HFF-Myc (cell line): ENCODE results near the gene COA8.

Source experiments
- DNase-seq: peaks from one replicate; pipeline ENCODE4 v3.0.0-alpha.2; 2011; ENCODE audit warnings: low read depth; ENCODE audit errors: extremely low read depth
- H3K4me3 ChIP-seq: replicated peaks from 2 replicates; pipeline ENCODE4 v1.5.1; 2011; ENCODE audit warnings: low read depth, mild to moderate bottlenecking, control low read depth, low read length
- TF ChIP-seq, protein P1 (sequence below): IDR thresholded peaks from 2 replicates; pipeline ENCODE4 v1.5.1; 2012; ENCODE audit warnings: mild to moderate bottlenecking, low read depth, low read length, control low read depth; ENCODE audit errors: missing control alignments

COA8 gene

DNA sequence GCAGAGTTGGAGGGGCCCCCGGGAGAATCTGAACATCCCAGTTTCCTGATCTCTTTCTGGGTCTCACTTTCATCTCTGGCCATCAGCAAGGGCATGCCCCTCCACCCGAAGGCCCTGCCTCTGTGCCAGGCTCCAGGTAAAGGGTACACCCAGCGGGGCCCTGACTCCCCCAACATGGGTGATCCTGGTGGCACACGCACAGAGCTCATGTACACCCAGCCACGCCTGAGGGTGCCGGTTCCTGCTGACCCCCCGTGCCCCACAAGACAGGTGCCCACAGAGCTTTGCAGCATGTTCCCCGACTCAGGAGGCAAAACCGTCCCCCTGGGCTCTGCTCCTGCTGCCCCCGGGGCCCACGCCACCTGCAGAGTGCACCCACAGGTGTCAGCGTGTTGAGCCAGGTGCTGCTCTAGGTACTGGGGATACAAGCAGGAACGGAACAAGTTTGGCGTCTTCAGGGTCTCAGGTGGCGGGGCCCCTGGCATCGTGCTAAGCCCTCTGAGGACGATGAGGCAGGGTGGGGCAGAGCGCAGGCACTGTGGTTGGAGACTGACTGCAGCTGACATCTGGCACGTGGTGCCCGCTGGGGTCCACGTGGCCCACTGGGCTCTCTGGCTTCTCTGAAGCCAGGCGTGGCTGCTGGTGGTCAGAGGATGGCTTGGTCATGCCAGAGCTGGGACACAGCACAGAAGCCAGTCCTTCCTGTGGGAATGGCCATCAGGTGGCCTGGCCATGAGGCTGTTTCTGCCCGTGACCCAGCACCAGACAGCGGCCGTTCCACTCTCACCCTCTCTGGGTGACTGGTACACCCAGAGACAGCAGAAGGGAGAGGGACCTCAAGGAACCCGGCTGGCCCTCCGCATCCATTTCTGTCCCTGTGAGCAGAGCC lies 14.1 kb upstream of the COA8 start:
- H3K4me3 ChIP-seq: no peak overlapping the region
- DNase-seq: no peak
- TF ChIP-seq, protein P1, sequence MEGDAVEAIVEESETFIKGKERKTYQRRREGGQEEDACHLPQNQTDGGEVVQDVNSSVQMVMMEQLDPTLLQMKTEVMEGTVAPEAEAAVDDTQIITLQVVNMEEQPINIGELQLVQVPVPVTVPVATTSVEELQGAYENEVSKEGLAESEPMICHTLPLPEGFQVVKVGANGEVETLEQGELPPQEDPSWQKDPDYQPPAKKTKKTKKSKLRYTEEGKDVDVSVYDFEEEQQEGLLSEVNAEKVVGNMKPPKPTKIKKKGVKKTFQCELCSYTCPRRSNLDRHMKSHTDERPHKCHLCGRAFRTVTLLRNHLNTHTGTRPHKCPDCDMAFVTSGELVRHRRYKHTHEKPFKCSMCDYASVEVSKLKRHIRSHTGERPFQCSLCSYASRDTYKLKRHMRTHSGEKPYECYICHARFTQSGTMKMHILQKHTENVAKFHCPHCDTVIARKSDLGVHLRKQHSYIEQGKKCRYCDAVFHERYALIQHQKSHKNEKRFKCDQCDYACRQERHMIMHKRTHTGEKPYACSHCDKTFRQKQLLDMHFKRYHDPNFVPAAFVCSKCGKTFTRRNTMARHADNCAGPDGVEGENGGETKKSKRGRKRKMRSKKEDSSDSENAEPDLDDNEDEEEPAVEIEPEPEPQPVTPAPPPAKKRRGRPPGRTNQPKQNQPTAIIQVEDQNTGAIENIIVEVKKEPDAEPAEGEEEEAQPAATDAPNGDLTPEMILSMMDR: no peak

DNA sequence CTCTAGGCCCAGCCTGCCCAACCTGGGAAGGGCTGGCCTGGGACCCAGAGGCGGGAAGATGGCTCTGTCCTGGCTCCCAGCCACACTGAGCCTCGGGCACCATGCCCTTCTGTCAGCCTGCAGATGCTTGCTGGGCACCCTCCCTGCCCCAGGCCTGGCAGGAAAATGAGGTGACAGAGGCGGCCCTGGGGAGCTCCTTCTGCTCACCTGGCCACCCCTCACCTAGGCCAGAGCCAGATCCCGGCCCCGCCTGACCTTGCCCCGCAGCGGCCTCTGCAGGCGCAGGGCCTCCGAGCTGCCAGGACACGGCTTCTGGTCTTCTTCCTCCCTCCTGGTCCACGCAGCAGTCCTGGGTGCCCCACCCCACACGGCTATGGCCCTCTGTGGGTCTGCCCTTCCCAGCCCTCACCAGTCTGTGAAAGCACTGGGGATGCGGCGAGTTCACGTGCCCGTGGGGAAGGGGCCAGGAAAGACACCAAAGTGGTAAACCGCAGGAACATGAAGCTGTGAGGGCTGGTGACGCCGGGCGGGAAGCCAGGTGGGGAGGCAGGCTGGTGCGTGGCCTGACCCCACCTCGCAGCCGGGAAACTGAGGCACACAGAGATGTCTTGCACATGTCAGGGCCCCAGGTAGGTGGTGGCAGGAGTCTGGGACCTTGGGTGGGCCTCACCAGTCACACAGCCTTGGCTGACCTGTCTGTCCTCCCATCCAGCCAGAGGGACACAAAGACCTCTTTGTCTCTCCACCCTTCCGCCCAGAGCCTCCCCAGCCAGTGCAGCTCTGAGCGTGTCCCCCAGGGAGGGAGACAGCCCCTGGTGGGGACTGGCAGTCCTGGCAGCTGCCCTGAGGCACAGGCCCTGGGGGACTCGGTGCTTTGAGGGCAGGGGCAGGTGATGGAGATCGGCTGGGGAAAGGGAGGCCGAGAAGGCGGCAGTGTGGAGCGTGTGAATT lies 13.1 kb upstream of the COA8 start:
- no peak overlapping the region for H3K4me3 ChIP-seq
- TF ChIP-seq, protein P1: no peak
- no peak for DNase-seq

DNA sequence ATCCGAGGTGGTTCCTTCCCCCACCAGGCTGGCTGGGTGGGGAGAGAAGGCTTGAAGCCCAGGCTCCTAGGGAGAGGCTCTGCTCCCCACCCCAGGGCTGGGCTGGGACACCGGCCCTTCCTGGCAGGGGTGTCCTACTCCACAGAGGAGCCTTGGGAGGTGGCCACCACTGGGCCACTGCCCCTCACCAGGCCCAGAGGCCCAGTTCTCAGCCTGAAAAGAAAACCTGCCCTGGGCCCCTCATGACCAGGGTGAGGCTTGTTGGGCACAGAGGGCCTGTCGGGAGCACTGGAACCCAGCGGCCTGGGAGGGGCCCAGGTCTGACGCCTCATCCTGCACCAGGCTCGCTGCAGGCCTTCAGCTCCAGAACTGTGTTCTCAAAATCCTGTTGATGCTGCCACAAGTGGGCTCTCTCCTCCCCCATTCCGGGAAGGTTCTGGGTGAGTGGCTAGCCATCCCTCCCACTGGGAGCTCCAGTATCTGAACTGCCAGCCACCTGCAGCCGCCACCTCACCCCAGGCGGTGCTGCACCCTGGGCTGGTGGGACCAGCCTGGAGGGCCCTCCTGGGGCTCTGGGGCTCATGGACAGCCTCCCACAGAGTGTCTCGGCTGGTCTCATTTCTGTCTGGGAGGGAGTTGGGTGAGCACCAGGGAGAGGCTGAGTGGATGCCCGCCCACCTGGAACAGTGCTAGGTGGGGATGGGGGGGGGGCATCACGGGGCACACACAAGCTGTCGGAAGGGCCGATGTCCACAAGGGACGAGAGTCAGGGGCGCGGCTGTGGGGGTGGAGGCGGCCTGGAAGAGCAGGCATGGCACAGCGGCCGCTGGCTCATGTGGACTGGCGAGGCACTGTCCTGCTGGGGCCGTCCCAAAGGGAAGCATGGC lies 12.1 kb upstream of the COA8 start:
- no peak for DNase-seq
- H3K4me3 ChIP-seq: no peak overlapping the region
- TF ChIP-seq, protein P1: no peak

DNA sequence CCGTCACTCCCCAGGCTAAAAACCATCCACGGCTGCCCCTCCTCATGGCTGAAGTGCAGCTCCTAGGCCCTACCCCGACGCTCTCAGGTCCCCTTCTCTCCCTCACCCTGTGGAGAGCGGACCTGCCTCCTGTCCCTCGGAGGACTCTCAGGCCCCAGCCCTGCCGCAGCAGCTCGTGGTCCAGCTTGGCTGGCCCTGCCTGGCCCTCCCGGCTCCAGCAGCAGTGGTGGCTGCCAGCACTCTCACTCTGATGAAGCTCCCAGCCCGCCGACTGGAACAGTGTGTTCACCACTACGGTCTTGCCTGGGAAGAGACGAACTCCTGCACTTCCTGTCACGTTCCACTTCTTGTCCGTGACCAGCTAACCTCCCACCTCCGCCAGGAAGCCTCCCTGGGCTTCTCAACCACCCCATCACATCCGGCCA lies 11.4 kb upstream of the COA8 start:
- TF ChIP-seq, protein P1: no peak
- H3K4me3 ChIP-seq: no peak overlapping the region
- no peak for DNase-seq

DNA sequence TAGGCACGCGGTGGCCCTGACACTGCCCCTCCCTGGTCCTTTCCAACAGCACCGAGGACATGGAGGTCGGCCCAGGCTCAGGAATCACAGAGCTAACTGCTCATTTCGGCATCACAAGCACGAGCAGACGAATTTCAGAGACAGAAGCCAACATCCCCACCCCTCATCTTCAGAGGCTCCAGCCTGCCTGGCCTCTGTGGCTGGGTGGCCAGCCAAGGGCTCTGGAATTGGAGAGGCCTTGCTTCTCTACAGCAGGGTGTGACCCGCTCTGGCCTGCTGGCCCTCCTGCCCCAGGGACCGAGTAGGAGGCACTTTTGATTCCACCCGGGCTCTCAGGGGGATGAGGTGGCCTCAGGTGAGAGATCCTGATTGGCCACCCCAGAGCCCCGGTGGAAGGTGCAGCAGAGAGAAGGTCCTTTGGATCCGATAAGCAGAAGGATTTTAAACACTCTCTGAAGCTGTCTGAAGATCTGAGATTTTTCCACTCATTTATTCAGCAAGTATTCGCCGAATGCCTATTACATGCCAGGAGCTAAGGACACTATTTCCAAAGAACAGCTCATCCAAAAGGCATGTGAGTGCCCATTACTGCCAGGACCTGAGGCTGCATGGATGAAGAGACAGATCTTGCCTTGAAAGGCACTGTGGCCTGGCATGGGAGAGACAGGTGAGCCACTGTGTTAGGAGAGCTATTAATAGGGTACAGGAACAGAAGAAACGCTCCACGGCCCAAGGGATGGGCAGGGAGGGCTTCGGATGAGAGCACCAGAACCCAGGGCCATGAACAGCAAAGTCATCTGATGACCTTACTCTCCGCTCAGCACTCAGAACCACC lies 10.5 kb upstream of the COA8 start:
- no peak for DNase-seq
- H3K4me3 ChIP-seq: no peak overlapping the region
- TF ChIP-seq, protein P1: no peak
